GM13977 (cell line): ENCODE measurements around the gene SLC35E4.

ENCODE experiments used
- DNase-seq: peaks from one replicate; pipeline ENCODE4 v3.0.0; 2012; ENCODE audit warnings: low spot score
- CTCF ChIP-seq: IDR thresholded peaks from 2 replicates; pipeline ENCODE4 v1.5.1; 2012; ENCODE audit warnings: mild to moderate bottlenecking, control low read depth; ENCODE audit not compliant: insufficient read depth; ENCODE audit errors: extremely low read depth, missing control alignments
- in situ Hi-C: fragments of 300-500 bp; cut with MboI; formaldehyde crosslinking; loops from one replicate; pipeline ENCODE4 v1.12.0; 2022; ENCODE audit warnings: low sequenced_read_pairs, low pct_unique_long_range_greater_than_20kb, mixed read lengths, inconsistent platforms; ENCODE audit not compliant: unreplicated experiment

SLC35E4 gene

GRCh38 chr22:30664798-30665197, 29.2 kb downstream of the SLC35E4 start:
- TF ChIP-seq CTCF, result no peak
- no peak for DNase-seq
- in situ Hi-C loops, result no loop called here

- in situ Hi-C loops, result no loop called here
Observed at GRCh38 chr22:30665266-30665665, 29.7 kb downstream of the SLC35E4 start.

GRCh38 chr22:30665786-30666185, 30.2 kb downstream of the SLC35E4 start:
- DNase-seq, result no peak
- in situ Hi-C loops, result no loop called here
- TF ChIP-seq CTCF, result no peak

More at GRCh38 chr22:30665266-30665665, 29.7 kb downstream of the SLC35E4 start:
- no peak for TF ChIP-seq CTCF
- DNase-seq, result no peak

- in situ Hi-C loops, result no loop called here
- DNase-seq, result no peak
- no peak for TF ChIP-seq CTCF
Observed at GRCh38 chr22:30667107-30667493, 31.5 kb downstream of the SLC35E4 start.

- DNase-seq, result peak; percentile 98
- no peak for TF ChIP-seq CTCF
- in situ Hi-C loops, result no loop called here
Observed at GRCh38 chr22:30667494-30668385, 32.2 kb downstream of the SLC35E4 start, which contains the start of gene DUSP18. TSS of gene DUSP18 (minus strand) at chr22:30667875. CDS start at chr22:30664003, 3,872 bp downstream.

- no peak for DNase-seq
Observed at GRCh38 chr22:30668386-30668710, 32.8 kb downstream of the SLC35E4 start.

More at GRCh38 chr22:30668386-30668710, 32.8 kb downstream of the SLC35E4 start:
- in situ Hi-C loops, result no loop called here
- TF ChIP-seq CTCF, result no peak
